ENCODE measurements around the gene HMX2.
"Not testable (repeated sequence)": the region's sequence is repeated elsewhere in the genome, so short reads cannot be mapped to it uniquely, and the experiment has no call there.

Gene HMX2

DNA sequence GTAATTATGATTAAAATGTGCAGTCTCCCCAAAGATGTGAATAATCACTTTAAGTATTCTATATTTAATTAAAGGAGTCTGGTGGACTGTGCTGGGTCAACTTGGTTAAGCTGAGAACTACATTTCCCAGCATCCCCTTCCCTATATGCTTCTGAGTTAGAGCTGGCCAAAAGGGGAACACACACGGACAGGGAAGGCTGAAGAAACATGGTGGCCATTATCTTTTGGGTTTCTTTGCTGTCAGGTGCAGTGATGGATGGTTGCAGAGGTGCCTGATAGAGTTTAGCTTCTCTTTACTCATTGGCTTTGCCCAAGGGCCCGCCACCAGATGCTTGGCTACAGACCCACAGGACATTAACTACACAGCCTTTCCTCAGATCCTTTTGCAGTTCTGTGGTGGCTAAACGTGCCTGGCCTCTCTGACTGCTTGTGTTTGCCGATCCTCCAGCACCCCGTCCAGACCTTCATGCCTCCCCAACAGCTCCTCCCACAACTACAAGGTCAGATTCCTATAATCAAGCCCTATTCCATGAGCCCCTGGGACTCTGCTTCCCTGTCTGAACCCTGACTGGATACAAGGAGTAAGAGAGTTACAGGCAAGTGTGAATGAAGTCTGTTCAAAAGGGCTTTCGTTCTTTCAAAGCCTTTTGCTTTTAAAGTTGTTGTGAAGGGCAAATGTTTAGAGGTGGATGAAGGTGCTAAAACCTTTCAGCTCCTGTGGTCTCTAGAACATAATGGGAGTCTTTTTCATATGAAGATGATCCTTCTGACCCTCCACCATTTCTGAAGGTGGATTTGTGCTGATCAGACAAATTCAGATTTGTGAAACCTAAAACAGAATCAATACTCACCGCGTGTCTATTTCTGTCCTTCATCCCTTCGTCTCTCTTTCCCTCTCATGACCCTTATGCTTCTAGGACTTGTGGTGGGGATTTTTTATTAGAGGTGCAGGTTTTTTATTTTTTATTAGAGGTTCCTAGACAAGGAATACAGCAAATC lies 27.8 kb downstream of the HMX2 start:
- Mint-ChIP-seq H3K36me3 (peaks cover 48 to 63% of the 10 kb centered on the region in 2 donors), H3K4me1 (no peaks in the 10 kb centered on the region), H3K4me3 (no peak overlapping the region), H3K9me3 (peaks cover 3 to 4% of the 10 kb centered on the region in 2 donors), H3K27me3 (no peaks in the 10 kb centered on the region), H3K27ac (no peak overlapping the region)
- ATAC-seq (replicated peaks) (no peak), DNase-seq (no peak)

DNA sequence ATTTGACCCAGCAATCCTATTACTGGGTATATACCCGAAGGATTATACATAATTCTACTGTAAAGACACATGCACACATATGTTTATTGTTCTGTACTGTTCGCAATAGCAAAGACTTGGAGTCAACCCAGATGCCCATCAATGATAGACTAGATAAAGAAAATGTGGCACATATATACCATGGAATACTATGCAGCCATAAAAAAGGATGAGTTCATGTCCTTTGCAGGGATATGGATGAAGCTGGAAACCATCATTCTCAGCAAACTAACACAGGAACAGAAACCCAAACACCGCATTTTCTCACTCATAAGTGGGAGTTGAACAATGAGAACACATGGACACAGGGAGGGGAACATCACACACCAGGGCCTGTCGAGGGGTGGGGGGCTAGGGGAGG lies 30.5 kb downstream of the HMX2 start:
- H3K27me3 Mint-ChIP-seq; H3K27ac Mint-ChIP-seq; H3K9me3 Mint-ChIP-seq; DNase-seq; ATAC-seq (replicated peaks); H3K4me3 Mint-ChIP-seq; H3K4me1 Mint-ChIP-seq: not testable (repeated sequence)
- peaks cover 49 to 64% of the 10 kb centered on the region in 2 donors for H3K36me3 Mint-ChIP-seq

DNA sequence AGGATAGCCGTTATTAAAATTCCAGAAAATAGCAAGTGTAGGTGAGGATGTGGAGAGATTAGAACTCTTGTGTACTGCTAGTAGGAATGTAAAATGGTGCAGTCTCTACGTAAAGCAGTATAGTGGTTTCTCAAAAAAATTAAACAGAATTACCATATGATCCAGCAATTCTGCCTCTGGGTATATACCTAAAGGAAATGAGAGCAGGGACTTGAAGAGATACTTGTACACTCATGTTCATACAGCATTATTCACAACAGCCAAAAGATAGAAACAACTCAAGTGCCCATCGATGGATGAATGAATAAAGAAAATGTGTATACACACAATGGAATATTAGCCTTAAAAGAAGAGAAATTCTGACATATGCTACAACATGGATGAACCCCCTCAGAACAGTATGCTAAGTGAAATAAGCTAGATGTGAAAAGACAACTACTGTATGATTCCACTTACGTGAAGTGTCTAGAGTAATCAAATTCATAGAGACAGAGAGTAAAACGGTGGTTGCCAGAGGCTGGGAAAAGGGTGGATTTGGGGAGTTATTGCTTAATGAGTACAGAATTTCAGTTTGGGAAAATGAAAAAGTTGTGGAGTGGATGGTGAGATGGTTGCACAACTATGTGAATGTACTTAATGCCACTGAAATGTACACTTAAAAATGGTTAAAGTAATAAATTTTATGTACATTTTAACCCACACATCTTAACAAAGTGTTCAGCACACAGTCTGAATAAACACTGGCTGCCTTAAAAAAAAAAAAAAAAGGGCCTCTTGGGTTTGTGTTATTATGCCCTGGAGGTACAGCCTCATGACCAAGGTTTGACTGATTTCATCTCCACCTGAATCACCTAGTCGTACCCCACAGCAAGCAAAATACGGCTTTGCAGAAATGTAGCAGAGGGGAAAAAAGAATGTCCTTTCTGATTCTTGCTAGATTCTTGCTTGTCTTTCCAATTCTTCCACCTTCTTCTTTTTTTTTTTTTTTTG lies 32.5 kb downstream of the HMX2 start:
- ATAC-seq (replicated peaks) (no peak), DNase-seq (no peak)
- H3K4me1 Mint-ChIP-seq: no peaks in the 10 kb centered on the region
- H3K4me3 Mint-ChIP-seq: no peak overlapping the region
- no peak overlapping the region for H3K27ac Mint-ChIP-seq
- H3K27me3 Mint-ChIP-seq: no peaks in the 10 kb centered on the region
- H3K9me3 Mint-ChIP-seq: peaks cover 14 to 20% of the 10 kb centered on the region in 2 donors
- peaks cover 52 to 66% of the 10 kb centered on the region in 2 donors for H3K36me3 Mint-ChIP-seq

DNA sequence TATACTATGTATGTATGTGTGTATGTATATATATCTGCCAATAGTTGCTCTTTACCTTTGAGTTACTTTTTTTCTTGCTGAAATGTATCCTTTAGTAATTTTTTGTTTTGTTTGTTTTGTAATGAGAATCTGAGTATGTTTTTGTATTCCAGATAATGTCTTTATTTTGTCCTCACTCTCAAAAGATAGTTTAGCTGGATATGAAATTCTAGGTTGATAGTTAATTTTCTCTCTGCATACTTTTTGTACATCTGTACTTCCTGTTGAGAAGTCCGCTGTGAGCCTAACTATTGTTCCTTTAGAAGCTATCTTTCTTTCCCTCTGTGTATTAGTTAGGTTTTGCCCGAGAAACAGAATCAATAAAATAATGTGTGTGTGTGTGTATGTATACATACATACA lies 35.8 kb downstream of the HMX2 start:
- peaks cover 13 to 24% of the 10 kb centered on the region in 2 donors for H3K9me3 Mint-ChIP-seq
- ATAC-seq (replicated peaks) (no peak), DNase-seq (no peak)
- H3K36me3 Mint-ChIP-seq: peaks cover 52 to 65% of the 10 kb centered on the region in 2 donors
- peaks cover 0 to 3% of the 10 kb centered on the region in 2 donors for H3K4me1 Mint-ChIP-seq
- no peak overlapping the region for H3K4me3 Mint-ChIP-seq
- H3K27me3 Mint-ChIP-seq: no peaks in the 10 kb centered on the region
- no peak overlapping the region for H3K27ac Mint-ChIP-seq

DNA sequence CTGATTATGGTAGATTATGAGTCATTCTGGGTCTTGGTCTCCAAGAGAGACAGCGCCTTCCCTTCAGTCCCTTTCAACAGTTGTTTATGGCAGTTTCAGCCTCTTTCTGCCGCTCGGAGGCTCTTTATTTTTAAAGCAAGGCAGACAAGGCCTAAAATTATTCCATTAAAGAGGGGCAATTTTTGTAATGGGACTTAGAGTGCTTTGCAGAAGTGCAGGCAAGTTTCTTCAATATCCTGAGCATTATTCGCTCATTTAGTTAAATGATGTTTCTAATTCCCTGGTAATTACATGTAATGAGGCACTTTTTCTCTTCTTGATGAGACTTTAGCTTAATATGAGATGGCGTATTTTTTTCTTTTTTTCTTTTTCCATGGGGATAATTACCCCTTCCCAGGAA lies 39.8 kb downstream of the HMX2 start:
- H3K4me1 Mint-ChIP-seq: peaks cover 0 to 3% of the 10 kb centered on the region in 2 donors
- ATAC-seq (replicated peaks): no peak
- DNase-seq: no peak
- H3K27ac Mint-ChIP-seq: no peak overlapping the region
- H3K9me3 Mint-ChIP-seq: peaks cover 13 to 21% of the 10 kb centered on the region in 2 donors
- no peaks in the 10 kb centered on the region for H3K27me3 Mint-ChIP-seq
- no peak overlapping the region for H3K4me3 Mint-ChIP-seq
- peaks cover 69 to 92% of the 10 kb centered on the region in 2 donors for H3K36me3 Mint-ChIP-seq

DNA sequence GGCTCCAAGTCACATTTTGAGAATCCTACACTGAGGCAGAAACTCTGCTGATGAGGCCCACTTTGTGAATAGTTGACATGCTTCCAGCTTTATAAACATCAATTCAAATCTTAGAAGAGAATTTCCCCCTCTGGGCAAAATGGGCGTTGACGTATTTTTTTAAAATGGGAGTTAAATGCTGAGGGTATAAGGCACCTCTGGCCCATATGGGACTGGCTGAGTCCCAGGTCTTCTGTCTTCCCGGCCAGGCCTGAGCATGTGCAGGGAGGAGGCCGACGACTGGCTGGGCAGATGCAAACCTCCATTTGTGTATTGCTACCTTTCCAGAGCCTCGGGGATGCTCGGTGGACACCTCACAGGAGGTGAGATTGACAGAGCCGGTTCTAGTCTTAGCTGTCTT lies 44.0 kb downstream of the HMX2 start:
- Mint-ChIP-seq H3K36me3 (peaks cover 44 to 73% of the 10 kb centered on the region in 2 donors), H3K4me1 (no peaks in the 10 kb centered on the region), H3K27ac (no peak overlapping the region), H3K27me3 (no peaks in the 10 kb centered on the region), H3K9me3 (peaks cover 0 to under 1% of the 10 kb centered on the region in 2 donors), H3K4me3 (no peak overlapping the region)
- DNase-seq (no peak), ATAC-seq (replicated peaks) (no peak)

DNA sequence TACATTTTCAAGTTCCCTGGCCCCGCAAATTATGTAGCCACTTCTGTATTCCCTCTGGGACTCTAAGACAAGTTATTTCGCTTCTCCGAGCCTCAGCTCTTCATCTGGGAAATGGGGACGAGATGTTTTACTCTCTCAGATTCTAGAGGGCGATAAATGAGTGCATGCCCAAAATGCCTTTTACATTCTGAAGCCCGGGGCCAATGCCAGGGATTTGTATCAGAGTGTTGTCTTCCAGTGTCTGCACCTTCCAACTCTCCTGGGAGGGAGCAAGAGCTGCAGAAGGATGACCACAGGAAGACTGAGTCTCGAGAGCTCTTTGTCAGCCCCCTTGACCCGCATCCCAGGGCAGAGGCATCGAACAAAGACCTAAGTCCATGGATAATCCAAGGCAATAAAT lies 46.1 kb downstream of the HMX2 start:
- no peak for ATAC-seq (replicated peaks)
- H3K36me3 Mint-ChIP-seq: peaks cover 41 to 69% of the 10 kb centered on the region in 2 donors

More for the DNA sequence above, 46.1 kb downstream of the HMX2 start:
- DNase-seq: no peak
- peaks cover 0 to 2% of the 10 kb centered on the region in 2 donors for H3K9me3 Mint-ChIP-seq
- H3K27me3 Mint-ChIP-seq: no peaks in the 10 kb centered on the region
- H3K27ac Mint-ChIP-seq: no peak overlapping the region
- peaks cover 2 to 5% of the 10 kb centered on the region in 2 donors for H3K4me1 Mint-ChIP-seq
- H3K4me3 Mint-ChIP-seq: no peak overlapping the region

Measured in stimulated activated naive B cell treated with anti-CD40 and anti-IgM and Interleukin-4, amounts not matched to agents 10 μg/mL and 1 μg/mL and 100 μg/mL, for 72 hours (primary cell).